GM15510 (cell line): ENCODE data around the gene AADAC.

Experiments used
- POLR2A ChIP-seq: IDR thresholded peaks from 3 replicates; pipeline ENCODE4 v1.6.1; 2011; ENCODE audit warnings: borderline replicate concordance; ENCODE audit not compliant: insufficient read length; ENCODE audit errors: extremely low read depth

AADAC gene

DNA sequence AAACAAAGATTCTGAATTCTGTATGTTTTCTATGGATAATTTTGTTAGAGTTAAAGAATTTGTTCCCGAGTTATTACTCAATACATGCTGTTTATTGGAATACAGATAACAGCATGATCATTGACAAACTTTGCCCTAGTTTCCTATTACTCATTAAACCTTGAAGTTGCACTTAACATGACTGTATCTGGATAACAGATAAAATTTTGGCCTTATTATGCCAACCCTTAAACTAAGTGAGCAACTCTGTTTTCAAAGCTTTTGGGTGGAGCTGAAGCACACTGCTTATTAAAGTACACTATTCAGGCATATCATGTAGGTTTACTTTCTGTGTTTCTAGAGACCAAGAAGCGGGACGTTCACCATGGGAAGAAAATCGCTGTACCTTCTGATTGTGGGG is at the start of gene AADAC:
TSS of gene AADAC (plus strand) at position 318 of the 400 bp plus-strand sequence. CDS start at position 365, 47 bp downstream.
- no peak for TF ChIP-seq POLR2A

DNA sequence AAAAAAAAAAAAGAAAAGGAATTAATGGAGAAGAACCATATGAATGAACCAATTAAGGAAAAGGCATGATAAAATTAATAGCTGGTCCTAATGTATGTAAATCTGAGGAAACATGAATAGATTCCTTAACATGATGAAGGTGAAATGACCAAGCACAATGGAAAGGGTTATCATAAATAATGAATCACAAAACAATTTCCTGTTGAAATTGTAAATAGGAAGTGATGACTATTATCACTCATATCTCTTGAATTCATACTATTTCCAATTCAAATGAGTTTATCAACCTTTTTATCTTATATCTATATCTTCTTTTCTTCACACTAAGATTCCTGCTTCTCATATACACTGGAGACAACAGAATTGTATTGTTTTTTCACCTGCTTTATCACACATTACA is 48.2 kb upstream of the AADAC start:
- TF ChIP-seq POLR2A, result no peak

DNA sequence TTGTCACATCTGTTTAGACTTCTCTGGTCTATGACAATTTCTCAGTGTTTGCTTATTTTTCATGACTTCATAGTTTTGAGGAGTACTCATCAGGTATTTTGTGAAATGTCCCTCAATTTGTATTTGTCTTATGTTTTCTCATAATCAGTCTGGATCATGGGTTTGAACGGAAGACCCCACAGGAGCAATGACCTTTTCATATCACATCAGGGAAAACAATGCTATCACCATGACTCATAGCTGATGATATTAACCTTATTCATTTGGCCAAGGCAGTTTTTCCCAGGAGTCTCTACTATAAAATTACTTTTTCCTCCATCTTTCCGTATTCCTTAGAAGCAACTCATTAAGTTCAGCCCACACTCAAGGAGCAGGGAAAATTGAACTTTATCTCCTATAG is 47.5 kb upstream of the AADAC start:
- TF ChIP-seq POLR2A, result no peak

GRCh38 chr3:151768393-151768930 is 45.5 kb upstream of the AADAC start:
- TF ChIP-seq POLR2A, result no peak

GRCh38 chr3:151769175-151769574 is 44.7 kb upstream of the AADAC start:
- TF ChIP-seq POLR2A, result no peak

DNA sequence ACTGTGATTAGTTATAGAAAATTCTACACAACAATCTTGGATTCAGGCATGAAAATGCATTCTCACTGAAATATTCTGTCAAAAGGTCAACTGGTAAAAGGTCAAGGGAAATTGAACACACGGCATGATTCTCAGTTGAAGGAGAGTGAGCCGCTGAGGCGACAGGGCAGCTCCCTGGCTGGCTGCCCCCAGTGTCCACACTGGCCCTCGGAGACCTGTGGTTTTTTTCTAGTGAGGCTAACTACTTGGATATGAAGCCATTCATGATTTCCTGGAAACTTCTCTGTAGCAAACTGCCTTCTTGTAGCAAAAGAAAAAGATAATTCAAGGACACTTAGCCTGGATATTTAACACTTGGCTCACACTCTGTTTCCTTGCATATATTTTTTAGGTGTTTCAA is 43.0 kb upstream of the AADAC start:
- no peak for TF ChIP-seq POLR2A

- TF ChIP-seq POLR2A, result no peak
These were observed 41.0 kb upstream of the AADAC start for GRCh38 chr3:151772825-151773480.

DNA sequence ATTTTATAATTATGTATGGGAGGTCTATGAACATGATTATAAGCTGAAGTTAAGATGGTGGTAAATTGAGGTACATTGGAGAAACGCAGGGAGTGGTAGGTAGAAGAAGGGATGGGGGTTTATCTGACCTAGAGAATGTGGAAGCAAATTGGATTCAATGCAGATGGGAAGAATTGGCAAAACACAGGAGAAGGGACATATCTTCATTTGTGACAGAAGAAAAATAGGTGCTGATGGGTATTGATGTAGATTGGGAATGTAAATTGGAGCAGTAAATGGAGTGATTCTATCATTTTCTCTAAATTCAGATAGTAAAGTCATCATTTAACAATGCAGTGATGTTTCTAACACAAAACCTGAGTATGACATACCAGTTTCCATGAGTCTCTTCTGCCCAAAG is 39.7 kb upstream of the AADAC start:
- TF ChIP-seq POLR2A, result no peak

GRCh38 chr3:151774910-151775309 is 39.0 kb upstream of the AADAC start:
- no peak for TF ChIP-seq POLR2A

- no peak for TF ChIP-seq POLR2A
These were observed 38.3 kb upstream of the AADAC start for GRCh38 chr3:151775314-151776258.

DNA sequence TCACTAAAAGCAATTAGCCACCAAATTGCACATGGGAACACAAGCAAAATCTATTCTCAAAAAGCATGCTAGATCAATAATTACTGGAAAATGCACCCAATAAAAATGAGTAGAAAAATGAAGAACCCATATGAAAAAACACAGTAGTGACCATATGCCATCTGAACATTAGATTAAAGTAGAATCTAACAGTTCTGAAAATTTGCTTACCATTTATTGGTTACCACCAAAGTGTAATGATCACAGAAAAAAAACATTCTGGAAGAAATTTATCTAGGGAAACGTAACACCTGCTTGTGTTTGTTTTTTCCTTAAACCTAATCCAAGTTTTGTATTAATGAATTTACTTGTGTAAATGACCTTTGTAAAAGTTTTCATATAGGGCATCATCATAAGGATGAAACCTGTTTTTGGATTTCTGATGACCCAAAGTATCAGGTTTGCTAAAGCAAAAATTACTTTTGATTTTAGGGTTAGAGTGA is 37.6 kb upstream of the AADAC start:
- TF ChIP-seq POLR2A, result no peak

DNA sequence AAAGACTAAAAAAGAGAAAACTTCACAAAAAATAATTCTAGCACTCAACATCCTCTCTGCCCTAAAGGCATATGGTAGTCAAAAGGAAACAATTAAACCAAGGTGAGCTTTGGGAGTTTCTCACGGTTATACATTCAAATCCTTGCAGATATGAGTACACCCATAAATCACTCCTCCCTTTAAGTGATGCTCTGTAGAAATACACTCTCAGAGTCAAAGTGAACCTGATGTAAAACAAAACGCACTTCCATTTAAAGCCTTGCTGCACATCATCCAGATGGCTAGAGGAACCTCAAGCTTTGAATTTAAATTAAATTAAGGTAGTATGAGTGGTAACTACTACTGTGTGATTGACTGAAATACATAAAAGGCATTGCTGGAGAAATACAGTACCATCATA is 36.0 kb upstream of the AADAC start:
- TF ChIP-seq POLR2A, result no peak

DNA sequence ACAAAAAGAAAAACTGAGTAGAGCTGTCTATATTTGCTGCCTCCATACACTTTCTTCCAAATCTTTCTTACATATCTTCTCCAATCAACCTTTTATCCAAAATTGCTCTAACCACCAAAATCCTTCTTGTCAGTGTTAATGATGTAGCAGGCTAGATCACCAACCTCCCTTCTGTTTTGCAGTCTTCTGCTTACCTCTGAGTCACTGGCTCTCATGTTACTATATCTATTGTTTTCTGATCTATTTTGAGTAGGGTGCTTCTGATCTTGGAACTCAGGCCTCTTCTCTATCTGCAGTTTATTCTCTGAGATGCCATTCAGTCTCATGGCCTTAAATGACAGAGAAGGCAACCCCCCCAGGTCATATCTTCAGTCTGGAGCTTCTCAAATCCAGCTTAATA is 26.3 kb upstream of the AADAC start:
- no peak for TF ChIP-seq POLR2A

- no peak for TF ChIP-seq POLR2A
These were observed 25.5 kb upstream of the AADAC start for GRCh38 chr3:151788401-151788800.

DNA sequence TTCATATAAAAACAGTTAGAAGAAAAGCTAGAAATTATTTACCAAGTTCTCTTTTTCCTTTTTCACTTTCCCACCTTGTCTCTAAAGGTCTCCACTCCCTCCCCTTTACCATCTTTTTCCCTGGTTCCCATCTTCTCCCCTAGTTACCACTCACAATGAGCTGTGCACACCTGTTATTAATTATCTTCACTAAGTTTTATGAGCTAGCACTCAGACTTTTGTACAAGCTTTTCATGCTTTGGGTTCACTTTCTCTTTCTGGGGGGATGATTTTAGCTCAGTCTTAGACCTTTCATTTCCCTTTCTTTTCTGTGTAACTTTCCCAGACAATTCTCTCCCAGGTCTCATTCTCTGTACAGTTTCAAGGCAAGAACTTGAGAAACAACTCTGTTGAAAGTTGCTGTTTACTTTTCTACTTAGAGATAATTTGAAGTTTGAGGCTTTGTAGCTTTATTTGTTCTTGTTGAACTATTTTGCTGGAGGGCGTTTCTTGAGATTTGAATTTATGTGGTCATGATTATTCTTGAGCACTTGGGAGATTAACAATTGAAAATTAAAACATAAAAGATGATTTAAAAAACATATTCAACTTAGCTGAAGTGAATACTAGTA is 24.0 kb upstream of the AADAC start:
- no peak for TF ChIP-seq POLR2A
